A549 (cell line): ENCODE results near the gene TSPAN4.

Experiments
- CTCF ChIP-seq: fragments of >200 bp; sonication (Bioruptor Twin); formaldehyde crosslinking; IDR thresholded peaks from 3 replicates; pipeline ENCODE4 v1.5.1; 2016
- MAX ChIP-seq: IDR thresholded peaks from 2 replicates; pipeline ENCODE4 v1.6.1; 2012
- TF ChIP-seq, protein P1 (sequence below): fragments of 200-600 bp; sonication (generic); IDR thresholded peaks from 2 replicates; pipeline ENCODE4 v1.6.1; 2016; ENCODE audit warnings: antibody characterized with exemption, mild to moderate bottlenecking, moderate library complexity

- TF ChIP-seq CTCF = peak; percentile 84
- TF ChIP-seq MAX = peak; percentile 55
- TF ChIP-seq, protein P1, sequence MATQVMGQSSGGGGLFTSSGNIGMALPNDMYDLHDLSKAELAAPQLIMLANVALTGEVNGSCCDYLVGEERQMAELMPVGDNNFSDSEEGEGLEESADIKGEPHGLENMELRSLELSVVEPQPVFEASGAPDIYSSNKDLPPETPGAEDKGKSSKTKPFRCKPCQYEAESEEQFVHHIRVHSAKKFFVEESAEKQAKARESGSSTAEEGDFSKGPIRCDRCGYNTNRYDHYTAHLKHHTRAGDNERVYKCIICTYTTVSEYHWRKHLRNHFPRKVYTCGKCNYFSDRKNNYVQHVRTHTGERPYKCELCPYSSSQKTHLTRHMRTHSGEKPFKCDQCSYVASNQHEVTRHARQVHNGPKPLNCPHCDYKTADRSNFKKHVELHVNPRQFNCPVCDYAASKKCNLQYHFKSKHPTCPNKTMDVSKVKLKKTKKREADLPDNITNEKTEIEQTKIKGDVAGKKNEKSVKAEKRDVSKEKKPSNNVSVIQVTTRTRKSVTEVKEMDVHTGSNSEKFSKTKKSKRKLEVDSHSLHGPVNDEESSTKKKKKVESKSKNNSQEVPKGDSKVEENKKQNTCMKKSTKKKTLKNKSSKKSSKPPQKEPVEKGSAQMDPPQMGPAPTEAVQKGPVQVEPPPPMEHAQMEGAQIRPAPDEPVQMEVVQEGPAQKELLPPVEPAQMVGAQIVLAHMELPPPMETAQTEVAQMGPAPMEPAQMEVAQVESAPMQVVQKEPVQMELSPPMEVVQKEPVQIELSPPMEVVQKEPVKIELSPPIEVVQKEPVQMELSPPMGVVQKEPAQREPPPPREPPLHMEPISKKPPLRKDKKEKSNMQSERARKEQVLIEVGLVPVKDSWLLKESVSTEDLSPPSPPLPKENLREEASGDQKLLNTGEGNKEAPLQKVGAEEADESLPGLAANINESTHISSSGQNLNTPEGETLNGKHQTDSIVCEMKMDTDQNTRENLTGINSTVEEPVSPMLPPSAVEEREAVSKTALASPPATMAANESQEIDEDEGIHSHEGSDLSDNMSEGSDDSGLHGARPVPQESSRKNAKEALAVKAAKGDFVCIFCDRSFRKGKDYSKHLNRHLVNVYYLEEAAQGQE = no peak
Observed at GRCh38 chr11:798093-798713, 44.4 kb upstream of the TSPAN4 start, which contains the start of gene SLC25A22.
